SH-SY5Y (cell line): ENCODE measurements around the gene NCAM1.

ENCODE experiments used
- GATA2 ChIP-seq: IDR thresholded peaks from 2 replicates; pipeline ENCODE4 v1.6.1; 2011; ENCODE audit warnings: mild to moderate bottlenecking, low read depth, low read length
- GATA3 ChIP-seq: IDR thresholded peaks from 2 replicates; pipeline ENCODE4 v1.6.1; 2011; ENCODE audit warnings: low read depth, mild to moderate bottlenecking, low read length, moderate library complexity

GRCh38 chr11:113203141-113203753, 242.0 kb downstream of the NCAM1 start:
- TF ChIP-seq GATA3 (no peak), GATA2 (no peak)
